HFF-Myc (cell line): Measurements from ENCODE around the gene BRIP1.
"Not testable (repeated sequence)": the region's sequence is repeated elsewhere in the genome, so short reads cannot be mapped to it uniquely, and the experiment has no call there.

ENCODE experiments used
- DNase-seq: peaks from one replicate; pipeline ENCODE4 v3.0.0-alpha.2; 2011; ENCODE audit warnings: low read depth; ENCODE audit errors: extremely low read depth
- H3K4me3 ChIP-seq: replicated peaks from 2 replicates; pipeline ENCODE4 v1.5.1; 2011; ENCODE audit warnings: low read depth, mild to moderate bottlenecking, control low read depth, low read length
- CTCF ChIP-seq: IDR thresholded peaks from 2 replicates; pipeline ENCODE4 v1.5.1; 2012; ENCODE audit warnings: mild to moderate bottlenecking, low read depth, low read length, control low read depth; ENCODE audit errors: missing control alignments

BRIP1 gene

GRCh38 chr17:61723914-61724313, 139.4 kb downstream of the BRIP1 start:
- DNase-seq, result no peak
- no peak overlapping the region for H3K4me3 ChIP-seq
- TF ChIP-seq CTCF, result no peak

GRCh38 chr17:61723183-61723582, 140.1 kb downstream of the BRIP1 start:
- TF ChIP-seq CTCF, result no peak
- no peak overlapping the region for H3K4me3 ChIP-seq
- no peak for DNase-seq

- H3K4me3 ChIP-seq, result no peak overlapping the region
- TF ChIP-seq CTCF, result no peak
Observed at GRCh38 chr17:61722398-61722797, 140.9 kb downstream of the BRIP1 start.

GRCh38 chr17:61720016-61720795, 143.1 kb downstream of the BRIP1 start:
- no peak overlapping the region for H3K4me3 ChIP-seq
- no peak for DNase-seq
- no peak for TF ChIP-seq CTCF

More at GRCh38 chr17:61722398-61722797, 140.9 kb downstream of the BRIP1 start:
- no peak for DNase-seq

- not testable (repeated sequence) for H3K4me3 ChIP-seq
Observed at GRCh38 chr17:61719220-61719619, 144.1 kb downstream of the BRIP1 start.

GRCh38 chr17:61718022-61718421, 145.3 kb downstream of the BRIP1 start:
- DNase-seq, result no peak
- no peak overlapping the region for H3K4me3 ChIP-seq
- TF ChIP-seq CTCF, result no peak

More at GRCh38 chr17:61719220-61719619, 144.1 kb downstream of the BRIP1 start:
- not testable (repeated sequence) for DNase-seq

- no peak for DNase-seq
- no peak overlapping the region for H3K4me3 ChIP-seq
- no peak for TF ChIP-seq CTCF
Observed at GRCh38 chr17:61717352-61717751, 146.0 kb downstream of the BRIP1 start.
